ENCODE results near the gene ACTN4.
A peak's percentile ranks its signal among the peaks of the same experiment; 100 is the strongest.

Gene ACTN4

DNA sequence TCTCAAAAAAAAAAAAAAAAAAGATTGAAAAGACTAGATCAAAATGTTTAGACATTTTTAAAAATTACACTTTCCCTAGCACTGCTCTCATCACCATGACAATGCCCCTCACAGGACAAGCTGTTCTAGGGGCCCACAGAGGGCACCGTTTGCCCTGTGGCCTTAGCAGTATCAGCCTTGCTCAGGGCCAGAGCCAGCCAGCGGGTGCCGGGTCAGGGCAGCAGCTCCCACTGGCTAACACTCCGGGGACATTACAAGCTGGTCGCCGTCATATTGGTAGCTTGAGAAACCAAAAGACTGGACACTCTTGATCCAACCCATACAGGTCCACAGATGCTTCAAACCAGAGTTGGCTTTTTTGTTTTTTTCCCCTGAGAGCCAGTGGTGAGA, 78.8 kb downstream of the ACTN4 start:
- no peak for DNase-seq

DNA sequence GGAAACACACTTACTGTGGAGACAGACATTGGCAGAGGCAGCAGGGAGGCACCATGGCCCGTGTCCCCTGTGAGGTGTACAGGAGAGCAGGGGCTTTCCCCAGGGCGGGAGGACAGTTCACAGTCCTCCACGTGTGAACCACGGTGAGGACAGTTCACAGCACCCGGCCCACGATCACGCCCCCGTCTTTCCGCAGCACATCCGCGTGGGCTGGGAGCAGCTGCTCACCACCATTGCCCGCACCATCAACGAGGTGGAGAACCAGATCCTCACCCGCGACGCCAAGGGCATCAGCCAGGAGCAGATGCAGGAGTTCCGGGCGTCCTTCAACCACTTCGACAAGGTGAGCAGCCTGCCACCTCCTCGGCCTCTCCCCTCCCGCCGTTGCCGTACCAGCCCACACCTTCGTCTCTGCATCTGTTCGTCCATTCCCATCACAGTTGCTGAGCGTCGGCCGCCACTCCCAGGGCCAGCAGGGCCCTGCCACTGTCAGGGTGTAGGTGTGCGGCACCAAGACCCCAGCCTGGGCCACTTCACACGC, 79.4 kb downstream of the ACTN4 start:
- DNase-seq: no peak

DNA sequence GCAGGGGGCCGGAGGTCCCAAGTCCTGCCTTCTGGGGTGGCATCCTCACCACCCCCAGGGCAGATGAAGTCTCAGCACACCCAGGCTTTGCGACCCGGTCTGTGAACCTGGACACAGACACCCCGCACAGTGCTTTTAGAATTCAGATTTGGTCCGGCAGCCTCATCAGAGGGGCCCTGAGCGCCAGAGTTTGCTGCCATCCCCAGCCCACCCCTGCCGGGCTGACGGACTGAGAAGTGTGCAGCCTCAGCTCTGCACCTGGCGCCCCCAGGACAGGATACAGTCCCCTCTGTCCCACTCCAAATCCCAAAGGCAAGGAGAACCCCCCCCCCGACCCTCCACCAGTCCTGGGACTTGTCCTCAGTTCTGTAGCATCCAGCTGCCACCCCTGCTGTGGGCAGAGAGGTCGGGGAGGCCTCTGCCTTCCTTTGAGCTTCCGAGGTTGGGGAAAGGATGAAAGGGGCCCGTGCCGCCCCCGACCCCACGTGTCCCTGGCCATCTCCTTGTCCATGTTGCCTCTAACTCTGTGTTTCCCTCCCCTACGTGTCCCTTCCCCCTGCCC, 79.9 kb downstream of the ACTN4 start:
- no peak for DNase-seq

DNA sequence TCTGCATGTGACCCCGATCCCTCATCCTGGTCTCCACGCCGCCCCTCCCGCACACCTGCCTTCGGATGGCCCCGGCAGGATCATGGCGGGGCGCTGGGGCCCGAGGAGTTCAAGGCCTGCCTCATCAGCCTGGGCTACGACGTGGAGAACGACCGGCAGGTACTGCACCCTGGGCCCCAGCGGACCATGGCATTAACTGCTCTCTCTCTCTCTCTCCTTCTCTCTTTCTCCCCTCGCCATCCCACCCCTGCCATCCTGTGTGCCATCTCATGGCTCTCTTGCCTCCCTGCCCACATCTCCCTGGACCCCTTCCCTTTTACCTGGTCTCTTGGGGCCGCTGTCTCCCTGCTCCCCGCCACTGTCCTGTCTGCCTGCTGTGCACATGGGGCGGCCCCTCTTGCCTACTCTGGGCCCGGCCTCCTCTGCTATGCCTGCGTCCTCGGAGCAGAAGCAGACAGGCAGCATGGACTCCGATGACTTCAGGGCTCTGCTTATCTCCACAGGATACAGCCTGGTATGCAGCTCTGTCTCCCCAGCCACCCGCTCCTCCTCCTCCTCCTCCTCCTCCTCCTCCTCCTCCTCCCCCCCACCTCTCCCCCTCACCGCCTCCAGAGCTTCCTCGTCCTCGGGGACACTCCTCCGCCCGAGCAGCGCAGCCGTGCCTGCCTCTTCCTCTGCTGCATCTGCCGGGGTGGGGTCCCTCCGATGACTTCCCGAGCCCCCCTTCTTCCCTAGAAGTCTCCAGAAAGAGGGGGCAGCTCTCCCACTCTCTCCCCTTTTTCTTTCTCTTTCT, 80.6 kb downstream of the ACTN4 start:
- DNase-seq: peak; percentile 42

DNA sequence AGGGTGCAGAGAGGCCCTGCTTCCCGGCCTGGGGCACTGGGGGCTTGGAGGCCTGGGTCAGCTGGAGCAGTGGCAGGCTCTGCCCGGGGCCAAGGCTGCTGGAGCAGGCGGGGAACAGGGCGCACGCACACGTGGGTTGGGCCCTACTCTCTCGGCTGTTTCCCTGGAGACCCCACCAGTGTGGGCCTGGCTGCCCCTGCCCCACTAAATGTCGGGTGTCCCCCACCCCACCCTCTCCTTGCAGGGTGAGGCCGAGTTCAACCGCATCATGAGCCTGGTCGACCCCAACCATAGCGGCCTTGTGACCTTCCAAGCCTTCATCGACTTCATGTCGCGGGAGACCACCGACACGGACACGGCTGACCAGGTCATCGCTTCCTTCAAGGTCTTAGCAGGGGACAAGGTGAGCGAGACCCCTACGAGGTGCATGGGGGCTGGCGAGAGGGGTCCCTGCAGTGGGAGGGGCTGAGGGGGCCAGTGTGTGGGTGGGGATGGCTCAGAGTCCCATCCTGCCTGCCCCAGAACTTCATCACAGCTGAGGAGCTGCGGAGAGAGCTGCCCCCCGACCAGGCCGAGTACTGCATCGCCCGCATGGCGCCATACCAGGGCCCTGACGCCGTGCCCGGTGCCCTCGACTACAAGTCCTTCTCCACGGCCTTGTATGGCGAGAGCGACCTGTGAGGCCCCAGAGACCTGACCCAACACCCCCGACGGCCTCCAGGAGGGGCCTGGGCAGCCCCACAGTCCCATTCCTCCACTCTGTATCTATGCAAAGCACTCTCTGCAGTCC, 81.5 kb downstream of the ACTN4 start:
- DNase-seq: no peak

DNA sequence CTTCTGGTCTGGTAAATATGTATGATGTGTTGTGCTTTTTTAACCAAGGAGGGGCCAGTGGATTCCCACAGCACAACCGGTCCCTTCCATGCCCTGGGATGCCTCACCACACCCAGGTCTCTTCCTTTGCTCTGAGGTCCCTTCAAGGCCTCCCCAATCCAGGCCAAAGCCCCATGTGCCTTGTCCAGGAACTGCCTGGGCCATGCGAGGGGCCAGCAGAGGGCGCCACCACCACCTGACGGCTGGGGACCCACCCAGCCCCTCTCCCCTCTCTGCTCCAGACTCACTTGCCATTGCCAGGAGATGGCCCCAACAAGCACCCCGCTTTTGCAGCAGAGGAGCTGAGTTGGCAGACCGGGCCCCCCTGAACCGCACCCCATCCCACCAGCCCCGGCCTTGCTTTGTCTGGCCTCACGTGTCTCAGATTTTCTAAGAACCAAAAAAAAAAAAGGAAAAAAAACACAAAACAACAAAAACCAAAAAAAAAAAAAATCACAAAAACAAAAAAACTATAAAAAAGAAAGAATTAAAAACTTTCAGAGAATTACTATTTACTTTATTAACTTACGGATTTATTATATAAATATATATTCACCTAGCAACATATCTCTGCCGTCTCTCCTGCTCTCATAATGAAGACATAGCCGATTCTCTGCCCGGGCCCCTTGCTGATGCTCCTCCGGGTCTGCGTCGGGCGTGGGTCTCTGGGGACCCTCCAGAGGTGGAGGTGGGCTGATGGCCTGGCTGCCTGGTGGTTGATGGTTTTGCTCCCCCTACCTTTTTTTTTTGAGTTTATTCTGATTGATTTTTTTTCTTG, 82.4 kb downstream of the ACTN4 start:
- peak; percentile 61 for DNase-seq

DNA sequence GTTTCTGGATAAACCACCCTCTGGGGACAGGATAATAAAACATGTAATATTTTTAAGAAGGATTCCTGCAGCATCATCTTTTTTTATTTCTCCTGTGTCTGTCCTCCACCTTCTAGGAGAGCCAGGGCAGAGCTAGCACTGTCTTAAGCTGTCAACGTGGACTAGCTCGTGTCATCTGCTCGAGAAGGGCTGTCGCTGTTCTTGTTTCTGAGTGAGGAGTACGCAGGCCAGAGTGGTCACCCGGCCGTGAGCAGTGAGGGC, 83.0 kb downstream of the ACTN4 start:
- DNase-seq: no peak

DNA sequence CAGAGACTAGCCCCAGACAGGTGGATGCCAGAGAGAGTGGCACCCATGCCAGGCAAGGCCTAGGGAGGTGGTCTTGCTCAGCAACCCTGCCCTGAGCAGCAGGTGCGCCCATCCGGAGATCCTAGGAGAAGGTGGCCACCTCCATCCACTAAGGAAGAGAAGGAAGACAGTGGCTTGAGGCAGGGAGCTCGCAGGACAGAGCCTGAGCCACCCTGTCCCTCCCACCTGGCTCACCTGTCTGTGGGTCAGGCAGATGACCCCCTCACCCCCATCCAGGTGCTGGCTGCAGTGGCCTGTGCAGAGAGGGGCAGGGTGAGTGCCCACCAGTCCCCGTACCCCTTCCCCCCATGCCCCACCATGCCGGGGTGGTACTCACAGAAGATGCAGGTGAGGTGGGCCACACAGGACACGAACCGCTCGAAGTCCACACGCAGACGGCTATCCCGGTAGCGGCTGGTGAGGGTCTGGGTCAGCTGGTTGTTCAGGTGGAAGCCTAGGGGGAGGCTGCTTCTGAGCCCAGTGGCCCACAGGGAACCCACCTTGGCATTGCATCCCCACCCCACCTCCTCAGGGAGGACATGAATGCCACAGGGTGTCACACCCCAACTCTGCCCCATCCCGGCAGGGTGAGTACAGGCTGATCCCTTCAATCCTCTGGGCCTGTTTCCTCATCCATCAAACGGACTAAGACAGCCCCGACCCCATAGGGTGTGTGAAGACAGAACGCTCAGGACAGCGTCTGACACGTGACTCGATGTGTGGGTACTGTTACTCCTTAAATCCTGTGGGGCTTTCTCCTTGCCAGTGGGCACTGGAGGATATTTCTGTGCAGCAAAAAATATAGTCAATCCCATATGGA, 83.5 kb downstream of the ACTN4 start:
- DNase-seq: no peak

DNA sequence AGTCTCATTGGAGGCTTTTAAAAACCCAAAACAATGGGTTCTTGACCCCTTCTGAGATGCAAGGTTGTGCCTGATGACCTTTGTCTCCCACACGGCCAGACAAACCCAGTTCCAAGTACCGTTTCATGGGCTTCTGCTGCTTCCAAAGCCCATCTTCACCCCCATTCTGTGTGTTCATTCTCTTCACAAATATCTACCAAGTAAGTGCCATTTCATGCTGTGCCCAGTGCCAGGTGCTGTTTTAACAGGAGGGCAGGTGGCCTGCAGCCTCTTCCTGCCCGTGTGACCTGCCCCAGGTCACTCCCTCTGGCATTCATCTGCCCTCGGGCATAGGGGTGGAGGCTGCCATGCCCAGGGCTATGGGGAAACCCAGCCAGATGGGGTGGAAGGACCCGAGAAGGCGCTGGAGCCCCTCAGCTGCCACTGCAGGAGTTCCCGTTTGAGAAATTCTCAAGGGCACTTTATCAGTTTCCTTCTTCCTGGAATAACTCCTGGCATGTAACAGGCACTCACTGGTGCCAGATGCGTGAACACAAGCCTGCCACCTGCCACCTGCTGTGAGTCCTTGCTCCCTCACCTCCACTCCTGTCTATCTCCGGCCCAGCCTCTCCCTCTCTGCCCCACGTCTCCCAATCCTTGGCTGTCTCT, 84.3 kb downstream of the ACTN4 start:
- no peak for DNase-seq

DNA sequence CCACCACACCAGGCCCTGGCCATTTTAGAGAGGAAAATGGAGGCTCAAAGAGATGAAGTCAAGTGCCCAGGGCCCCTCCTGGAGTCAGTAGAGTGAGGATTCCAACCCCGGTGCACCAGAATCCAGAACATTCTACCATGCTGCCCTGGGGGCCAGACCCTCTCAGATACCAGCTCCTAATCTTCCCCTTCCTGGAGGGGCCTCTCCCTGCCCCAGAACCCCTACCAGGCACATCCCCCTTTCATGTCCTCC, 85.7 kb downstream of the ACTN4 start:
- no peak for DNase-seq

DNA sequence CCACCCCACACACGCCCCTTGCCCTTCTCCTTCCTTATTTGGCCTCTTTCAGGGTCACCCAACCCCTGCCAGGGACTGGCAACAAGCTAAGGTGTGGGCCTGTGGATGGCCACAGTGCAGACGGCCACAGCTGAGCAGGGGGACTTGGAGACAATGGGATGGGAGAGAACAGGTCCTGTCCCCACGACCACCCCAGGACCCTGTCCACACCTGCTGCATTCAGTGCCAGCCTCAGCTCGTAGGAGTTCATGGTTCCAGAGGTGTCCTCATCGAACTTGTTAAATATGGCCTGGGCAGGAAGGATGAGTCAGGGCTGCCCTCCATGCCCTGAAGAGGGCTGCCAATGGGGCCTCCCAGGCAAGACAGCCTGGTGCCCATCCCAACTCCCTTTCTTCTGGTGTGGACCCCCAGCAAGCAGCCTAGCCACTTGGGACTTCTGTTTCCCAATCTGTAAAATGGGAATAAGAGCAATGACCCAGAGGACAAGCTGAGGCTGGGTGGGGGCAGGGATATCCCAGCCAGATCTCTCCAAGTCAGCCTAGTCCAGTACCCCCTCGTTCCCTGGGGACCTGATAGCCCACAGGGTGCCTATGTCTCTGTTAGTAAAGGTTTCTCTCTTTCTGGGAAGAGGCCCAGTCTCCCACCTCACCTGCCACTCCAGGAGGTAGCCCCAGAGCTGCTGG, 86.2 kb downstream of the ACTN4 start:
- peak; percentile 31 for DNase-seq

DNA sequence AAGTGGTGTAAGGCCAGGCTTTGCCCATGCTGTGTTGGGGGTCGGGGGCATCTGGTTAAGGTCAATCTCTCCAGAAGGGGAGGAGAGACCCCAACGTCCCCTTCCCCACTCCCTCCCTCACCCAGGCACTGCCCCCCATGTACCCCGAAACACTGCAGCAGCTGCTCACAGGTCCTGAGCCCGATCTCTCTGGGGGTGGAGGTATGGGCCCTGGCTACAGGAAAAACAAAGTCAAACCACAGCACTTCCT, 86.7 kb downstream of the ACTN4 start:
- DNase-seq: no peak

DNA sequence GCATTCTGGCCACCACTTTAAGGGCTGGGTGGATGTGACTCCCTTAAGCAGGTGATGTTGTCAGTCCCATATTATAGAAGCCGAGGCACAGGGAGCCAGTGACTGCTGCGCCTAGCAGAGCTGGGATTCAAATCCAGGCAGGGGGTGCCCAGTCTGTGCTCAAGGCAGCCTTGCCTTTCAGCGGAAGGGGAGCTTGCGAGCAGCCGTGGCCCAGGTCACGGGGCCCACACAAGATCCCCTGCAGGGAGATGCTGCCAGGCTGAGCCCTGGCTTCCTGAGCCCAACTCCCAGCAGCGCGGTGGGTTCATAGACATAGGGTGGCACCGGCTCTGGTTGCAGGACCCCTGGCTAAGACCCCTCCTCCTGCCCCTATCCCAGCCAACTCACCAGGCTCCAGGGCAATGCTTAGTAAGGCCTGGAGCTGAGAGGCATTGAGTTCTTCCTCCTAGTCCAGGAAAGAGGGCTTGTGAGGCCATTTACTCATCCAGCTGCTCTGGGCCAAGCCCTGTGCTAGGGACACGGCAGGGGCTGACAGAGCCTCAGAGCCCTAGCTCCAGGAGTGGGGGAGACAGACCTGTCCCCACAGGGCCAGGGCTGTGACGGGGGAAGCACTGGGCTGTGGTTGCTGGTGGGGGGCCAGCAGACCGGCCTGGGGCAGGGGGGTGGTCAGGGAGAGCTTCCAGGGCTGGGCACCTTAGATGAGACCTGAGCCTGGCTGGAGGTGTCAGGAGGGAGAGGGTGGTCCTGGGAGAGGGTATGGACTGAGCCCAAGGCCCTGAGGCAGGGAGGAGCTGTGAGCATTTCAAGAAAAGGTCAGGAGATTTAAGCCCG, 87.2 kb downstream of the ACTN4 start:
- peak; percentile 46 for DNase-seq

DNA sequence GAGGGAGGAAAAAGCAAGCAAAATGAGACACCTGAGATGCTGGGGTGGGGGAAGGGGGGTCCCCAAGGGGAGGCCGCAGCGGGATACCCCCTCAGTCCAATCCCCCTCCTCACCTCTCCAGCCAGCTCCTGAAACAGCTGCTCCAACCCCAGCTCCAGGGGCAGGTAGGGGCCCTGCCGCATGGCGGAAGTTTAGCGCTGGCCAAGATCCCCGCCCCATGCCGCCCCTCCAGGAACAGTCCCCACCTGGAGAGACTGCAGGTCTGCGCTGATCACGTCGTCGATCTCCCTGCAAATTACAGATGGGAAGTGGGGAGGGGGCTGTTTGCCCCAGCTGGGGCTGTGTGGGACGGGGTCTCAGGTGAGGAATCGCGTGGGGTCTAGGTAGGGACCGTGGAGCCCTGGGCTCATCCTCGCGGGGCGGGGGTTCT, 87.8 kb downstream of the ACTN4 start:
- DNase-seq: no peak

DNA sequence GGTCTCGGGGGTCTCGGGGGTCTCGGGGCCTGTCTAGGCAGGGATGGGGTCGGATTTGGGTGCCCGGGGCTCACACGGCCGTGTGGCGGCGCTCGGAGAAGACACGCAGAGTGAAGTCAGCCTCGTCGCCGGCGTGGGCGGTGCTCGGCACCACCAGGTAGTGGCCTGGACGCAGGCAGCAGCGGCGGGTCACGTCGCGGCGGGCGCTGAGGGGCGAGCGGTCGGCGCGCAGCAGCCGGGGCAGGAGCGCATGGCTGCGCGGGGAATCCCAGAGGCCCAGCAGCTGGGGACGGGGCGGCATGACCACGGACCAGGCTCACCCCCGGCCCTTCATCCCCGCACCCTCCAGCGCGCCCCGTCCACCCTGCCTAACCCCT, 88.6 kb downstream of the ACTN4 start:
- peak; percentile 23 for DNase-seq

DNA sequence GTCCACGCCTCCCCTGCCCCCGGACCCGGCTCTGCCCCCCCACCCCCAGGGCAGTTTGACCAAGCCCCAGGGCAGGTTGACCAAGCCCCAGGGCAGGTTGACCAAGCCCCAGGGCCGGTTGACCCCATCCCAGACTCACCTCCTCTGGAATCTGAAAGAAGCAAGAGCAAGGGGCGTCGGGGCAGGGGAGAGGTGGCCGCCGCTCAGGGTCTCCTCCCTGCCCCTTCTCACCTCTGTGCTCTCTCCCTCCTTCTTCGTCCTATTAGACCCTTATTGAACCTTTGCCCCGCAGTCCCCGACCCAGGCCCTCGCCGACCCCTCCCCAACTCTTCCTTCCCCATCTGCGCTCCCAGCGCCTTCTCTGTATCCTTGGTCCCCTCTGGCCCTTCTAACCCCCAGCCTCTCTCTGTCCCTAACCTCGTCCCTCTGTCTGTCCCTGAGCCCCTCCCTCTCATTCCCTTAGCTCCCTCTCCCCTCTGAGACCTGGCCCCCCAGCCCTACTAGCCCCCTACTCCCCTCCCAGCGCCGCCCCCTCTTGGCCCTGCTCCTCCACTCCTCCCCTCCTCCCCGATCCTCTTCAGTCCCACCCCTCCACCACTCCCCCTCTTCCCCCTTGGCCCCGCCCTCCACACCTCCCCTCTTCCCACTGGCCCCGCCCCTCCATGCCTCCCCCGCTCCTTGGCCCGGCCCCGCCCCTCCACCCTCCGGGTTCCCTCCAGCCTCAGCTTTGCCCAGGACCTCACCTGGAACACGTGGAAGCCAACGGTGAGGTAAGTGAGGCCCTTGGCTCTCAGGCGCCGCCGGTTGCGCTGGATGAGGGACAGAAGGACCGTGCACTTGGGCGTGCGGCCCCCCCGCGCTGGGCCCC, 89.2 kb downstream of the ACTN4 start:
- DNase-seq: peak; percentile 40

DNA sequence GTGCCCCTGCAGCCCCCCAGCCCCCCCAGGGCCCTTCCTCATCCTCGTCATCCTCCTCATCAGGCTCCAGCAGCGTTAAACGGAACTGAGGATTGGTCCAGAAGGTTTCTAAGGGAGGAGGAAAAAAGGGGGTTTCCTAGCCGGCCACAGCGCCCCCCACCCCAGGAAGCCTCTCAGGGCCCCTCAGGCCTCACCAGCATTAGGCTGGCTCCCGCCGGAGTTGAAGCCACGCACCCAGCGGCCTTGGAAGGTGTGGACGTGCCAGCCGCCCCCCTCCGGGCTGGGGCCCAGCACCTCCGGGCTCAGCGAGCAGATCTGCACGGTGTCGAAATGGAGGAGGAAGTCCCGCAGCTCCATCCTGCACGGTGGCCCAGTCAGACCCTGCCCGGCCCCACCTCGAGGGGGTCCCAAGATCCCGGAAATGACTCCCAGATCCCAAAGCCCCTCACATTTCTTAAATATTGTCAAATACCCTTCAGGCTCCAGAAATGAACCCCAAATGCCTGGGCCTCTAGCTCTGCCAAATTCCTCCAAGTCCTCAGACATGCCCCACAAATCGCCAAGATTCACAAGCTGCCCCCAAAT, 89.9 kb downstream of the ACTN4 start:
- DNase-seq: peak; percentile 0

DNA sequence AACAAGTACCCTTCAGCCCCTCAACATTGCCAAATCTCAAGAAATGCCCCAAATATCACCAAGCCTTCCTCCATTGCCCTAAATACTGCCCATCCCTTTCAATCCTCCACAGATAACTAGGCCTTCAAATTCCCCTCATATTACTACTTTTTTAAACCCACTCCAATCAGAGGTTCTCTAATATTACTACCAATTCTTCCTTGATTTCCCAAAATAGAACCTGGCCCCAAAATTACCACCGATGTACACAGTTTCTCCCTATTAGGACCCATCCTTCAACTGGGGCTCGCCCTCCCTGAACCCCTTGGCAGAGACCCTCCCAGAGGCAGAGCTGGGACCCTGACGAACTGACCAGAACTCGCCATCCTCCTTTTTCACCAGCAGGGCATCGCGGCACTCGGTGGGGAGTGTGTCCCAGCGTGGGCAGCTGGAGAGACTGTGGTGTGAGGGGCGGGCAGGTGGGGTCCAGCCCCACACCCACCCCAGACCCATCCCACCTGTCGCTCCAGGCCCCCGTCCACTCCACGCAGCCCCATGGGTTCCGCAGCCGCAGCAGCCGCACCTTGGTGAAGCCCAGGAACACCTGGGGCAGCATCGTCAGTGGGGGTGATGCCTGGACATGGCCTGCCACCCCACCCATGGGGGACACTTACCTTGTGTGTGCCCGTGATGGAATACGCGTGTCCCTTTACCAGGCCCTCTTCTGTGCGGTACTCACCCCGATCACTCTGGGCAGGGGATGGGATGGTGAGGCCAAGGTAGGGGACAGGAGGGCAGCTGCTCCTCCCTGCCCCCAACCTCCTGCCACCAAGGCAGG, 90.7 kb downstream of the ACTN4 start:
- no peak for DNase-seq
